WTC11 (cell line): ENCODE results near the gene MESP2. TPM values are rescaled to one million over a fixed set of nuclear protein-coding genes. Genes with fewer than 3 reads are reported as not detected.

Experiments
- ATAC-seq: fragments of 200-7000 bp; cut with Tn5 transposase; 2 replicates; pipeline ENCODE4 v1.10.0; 2021; ENCODE audit warnings: mild to moderate bottlenecking, moderate library complexity
- CTCF ChIA-PET: fragments of 300-600 bp; sonication (Branson Sonifier 250); formaldehyde crosslinking; loops from one replicate; lab custom pipeline; 2021; ENCODE audit warnings: antibody characterized with exemption; lab: Charles Lee
- POLR2A ChIA-PET: fragments of 350-600 bp; sonication (Branson Sonifier 250); formaldehyde crosslinking; loops from one replicate; lab custom pipeline; 2021; ENCODE audit warnings: antibody characterized with exemption; lab: Charles Lee
- DNase-seq: peaks from one replicate; pipeline ENCODE4 v3.0.0; 2021; ENCODE audit warnings: low spot score
- H3K27ac Mint-ChIP-seq: 2 replicates; pipeline ENCODE4 v1.8.0; 2021; ENCODE audit warnings: mixed read lengths
- H3K27me3 Mint-ChIP-seq: 2 replicates; pipeline ENCODE4 v1.8.0; 2021; ENCODE audit warnings: low read depth, mild to moderate bottlenecking, moderate library complexity, mixed read lengths
- H3K36me3 Mint-ChIP-seq: 2 replicates; pipeline ENCODE4 v1.8.0; 2021; ENCODE audit warnings: mixed read lengths
- H3K4me1 Mint-ChIP-seq: 2 replicates; pipeline ENCODE4 v1.8.0; 2022; ENCODE audit warnings: mixed read lengths
- H3K4me3 Mint-ChIP-seq: 2 replicates; pipeline ENCODE4 v1.8.0; 2021; ENCODE audit warnings: mild to moderate bottlenecking, moderate library complexity, mixed read lengths
- H3K9me3 Mint-ChIP-seq: 2 replicates; pipeline ENCODE4 v1.8.0; 2021; ENCODE audit warnings: mixed read lengths
- AR ChIP-seq: fragments of 250-450 bp; sonication (Bioruptor Pico); IDR thresholded peaks from 2 replicates; pipeline ENCODE4 v1.9.0; 2021; ENCODE audit warnings: mild to moderate bottlenecking
- ELF4 ChIP-seq: sonication (generic); formaldehyde crosslinking; IDR thresholded peaks from 2 replicates; pipeline ENCODE4 v1.8.1; 2022; ENCODE audit warnings: low read depth, mild to moderate bottlenecking, moderate library complexity, missing genetic modification reagents
- ERG ChIP-seq: fragments of 250-450 bp; sonication (Bioruptor Pico); IDR thresholded peaks from 2 replicates; pipeline ENCODE4 v1.8.0; 2021; ENCODE audit warnings: mild to moderate bottlenecking
- GTF2I ChIP-seq: fragments of 250-450 bp; sonication (Bioruptor Pico); conservative IDR thresholded peaks from 2 replicates; pipeline ENCODE4 v1.4.0; 2021; ENCODE audit warnings: mild to moderate bottlenecking
- KAT7 ChIP-seq: sonication (generic); formaldehyde crosslinking; IDR thresholded peaks from 2 replicates; pipeline ENCODE4 v1.8.1; 2023; ENCODE audit warnings: missing genetic modification reagents, mild to moderate bottlenecking, borderline replicate concordance
- MAX ChIP-seq: sonication (generic); formaldehyde crosslinking; IDR thresholded peaks from 2 replicates; pipeline ENCODE4 v1.8.0; 2022; ENCODE audit warnings: mild to moderate bottlenecking, missing genetic modification reagents
- NFE2L1 ChIP-seq: sonication (generic); formaldehyde crosslinking; IDR thresholded peaks from 2 replicates; pipeline ENCODE4 v1.8.1; 2023; ENCODE audit warnings: missing genetic modification reagents
- NR2C2 ChIP-seq: sonication (generic); formaldehyde crosslinking; IDR thresholded peaks from 2 replicates; pipeline ENCODE4 v1.8.0; 2022; ENCODE audit warnings: mild to moderate bottlenecking, missing genetic modification reagents
- NR3C1 ChIP-seq: sonication (generic); formaldehyde crosslinking; conservative IDR thresholded peaks from 2 replicates; pipeline ENCODE4 v1.8.1; 2023; ENCODE audit warnings: low read depth, mild to moderate bottlenecking, missing genetic modification reagents
- OVOL2 ChIP-seq: fragments of 250-450 bp; sonication (Bioruptor Pico); IDR thresholded peaks from 2 replicates; pipeline ENCODE4 v1.9.0; 2021; ENCODE audit warnings: mild to moderate bottlenecking, borderline replicate concordance
- SMAD4 ChIP-seq: sonication (generic); formaldehyde crosslinking; IDR thresholded peaks from 2 replicates; pipeline ENCODE4 v1.8.0; 2022; ENCODE audit warnings: mild to moderate bottlenecking, missing genetic modification reagents
- SP1 ChIP-seq: sonication (generic); formaldehyde crosslinking; conservative IDR thresholded peaks from 2 replicates; pipeline ENCODE4 v1.8.1; 2022; ENCODE audit warnings: missing genetic modification reagents
- ZBTB21 ChIP-seq: sonication (generic); formaldehyde crosslinking; IDR thresholded peaks from 2 replicates; pipeline ENCODE4 v1.8.1; 2023; ENCODE audit warnings: mild to moderate bottlenecking, missing genetic modification reagents, borderline replicate concordance
- ZNF138 ChIP-seq: sonication (generic); formaldehyde crosslinking; conservative IDR thresholded peaks from 2 replicates; pipeline ENCODE4 v1.8.1; 2022; ENCODE audit warnings: mild to moderate bottlenecking, moderate library complexity, missing genetic modification reagents
- ZNF219 ChIP-seq: sonication (generic); formaldehyde crosslinking; IDR thresholded peaks from 2 replicates; pipeline ENCODE4 v1.8.0; 2023; ENCODE audit warnings: missing genetic modification reagents, mild to moderate bottlenecking, borderline replicate concordance
- ZNF425 ChIP-seq: fragments of 250-450 bp; sonication (Bioruptor Pico); conservative IDR thresholded peaks from 2 replicates; pipeline ENCODE4 v1.9.0; 2021; ENCODE audit warnings: mild to moderate bottlenecking
- total RNA-seq: library from RNA; stranded (reverse); gene quantifications from 3 replicates; pipeline ENCODE4 v1.2.3, GENCODE V29; 2021
- TF ChIP-seq, protein P1 (sequence below): sonication (generic); formaldehyde crosslinking; IDR thresholded peaks from 2 replicates; pipeline ENCODE4 v1.8.0; 2022; ENCODE audit warnings: missing genetic modification reagents
- TF ChIP-seq, protein P2 (sequence below): sonication (generic); formaldehyde crosslinking; IDR thresholded peaks from 2 replicates; pipeline ENCODE4 v1.8.0; 2023; ENCODE audit warnings: missing genetic modification reagents, mild to moderate bottlenecking, borderline replicate concordance
- TF ChIP-seq, protein P3 (sequence below): fragments of 250-450 bp; sonication (Bioruptor Pico); IDR thresholded peaks from 2 replicates; pipeline ENCODE4 v1.9.0; 2021; ENCODE audit warnings: mild to moderate bottlenecking
- TF ChIP-seq, protein P4 (sequence below): sonication (generic); formaldehyde crosslinking; IDR thresholded peaks from 2 replicates; pipeline ENCODE4 v1.8.1; 2023; ENCODE audit warnings: mild to moderate bottlenecking, missing genetic modification reagents, moderate library complexity
- TF ChIP-seq, protein P5 (sequence below): sonication (generic); formaldehyde crosslinking; conservative IDR thresholded peaks from 2 replicates; pipeline ENCODE4 v1.8.1; 2022; ENCODE audit warnings: mild to moderate bottlenecking, missing genetic modification reagents

MESP2 gene
- total RNA-seq, 1 experiment from 2014 or later: 0.68 TPM

GRCh38 chr15:89809787-89810148 lies 33.6 kb downstream of the MESP2 start (continued):
- TF ChIP-seq KAT7 (CRISPR knock-in tag): no peak
- TF ChIP-seq ZNF138 (CRISPR knock-in tag): no peak

DNA sequence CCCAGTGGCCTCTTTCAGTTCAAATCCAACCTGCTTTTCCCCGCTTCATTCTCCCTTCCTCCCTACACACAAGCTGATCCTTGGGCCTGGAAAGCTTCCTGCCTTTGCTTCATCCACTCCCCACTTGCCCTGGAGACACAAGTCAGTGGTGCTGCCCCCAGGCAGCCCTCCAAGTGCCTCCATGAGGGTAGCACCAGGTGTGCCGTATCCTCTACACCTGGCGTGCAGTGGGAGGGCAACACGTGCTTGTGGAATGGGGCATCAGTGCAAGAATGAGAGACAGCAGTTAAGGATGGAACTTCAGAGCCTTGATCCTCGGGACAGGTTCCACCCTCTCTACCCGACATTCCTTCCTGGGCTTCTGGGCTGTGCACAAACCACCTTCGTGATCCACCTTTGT lies 34.7 kb downstream of the MESP2 start:
- POLR2A ChIA-PET: no interaction called here
- H3K36me3 Mint-ChIP-seq: peaks cover 4% of the 10 kb centered on the region; the same call in 1 of the 2 replicates
- peaks cover 22% of the 10 kb centered on the region for H3K27me3 Mint-ChIP-seq
- no peak for ATAC-seq
- peaks cover 20% of the 10 kb centered on the region for H3K4me1 Mint-ChIP-seq
- H3K27ac Mint-ChIP-seq: no peak overlapping the region
- peaks cover 3% of the 10 kb centered on the region for H3K9me3 Mint-ChIP-seq
- H3K4me3 Mint-ChIP-seq: no peak overlapping the region
- DNase-seq: no peak
- TF ChIP-seq SMAD4 (CRISPR knock-in tag) (no peak), ZNF219 (CRISPR knock-in tag) (no peak), GTF2I (no peak), ELF4 (no peak), ZNF425 (CRISPR knock-in tag) (no peak), SP1 (no peak), NFE2L1 (no peak), AR (CRISPR knock-in tag) (no peak), NR3C1 (CRISPR knock-in tag) (no peak), NR2C2 (CRISPR knock-in tag) (no peak), MAX (no peak), OVOL2 (CRISPR knock-in tag) (no peak), ZBTB21 (CRISPR knock-in tag) (no peak), ERG (CRISPR knock-in tag) (no peak)
- TF ChIP-seq, protein P1, sequence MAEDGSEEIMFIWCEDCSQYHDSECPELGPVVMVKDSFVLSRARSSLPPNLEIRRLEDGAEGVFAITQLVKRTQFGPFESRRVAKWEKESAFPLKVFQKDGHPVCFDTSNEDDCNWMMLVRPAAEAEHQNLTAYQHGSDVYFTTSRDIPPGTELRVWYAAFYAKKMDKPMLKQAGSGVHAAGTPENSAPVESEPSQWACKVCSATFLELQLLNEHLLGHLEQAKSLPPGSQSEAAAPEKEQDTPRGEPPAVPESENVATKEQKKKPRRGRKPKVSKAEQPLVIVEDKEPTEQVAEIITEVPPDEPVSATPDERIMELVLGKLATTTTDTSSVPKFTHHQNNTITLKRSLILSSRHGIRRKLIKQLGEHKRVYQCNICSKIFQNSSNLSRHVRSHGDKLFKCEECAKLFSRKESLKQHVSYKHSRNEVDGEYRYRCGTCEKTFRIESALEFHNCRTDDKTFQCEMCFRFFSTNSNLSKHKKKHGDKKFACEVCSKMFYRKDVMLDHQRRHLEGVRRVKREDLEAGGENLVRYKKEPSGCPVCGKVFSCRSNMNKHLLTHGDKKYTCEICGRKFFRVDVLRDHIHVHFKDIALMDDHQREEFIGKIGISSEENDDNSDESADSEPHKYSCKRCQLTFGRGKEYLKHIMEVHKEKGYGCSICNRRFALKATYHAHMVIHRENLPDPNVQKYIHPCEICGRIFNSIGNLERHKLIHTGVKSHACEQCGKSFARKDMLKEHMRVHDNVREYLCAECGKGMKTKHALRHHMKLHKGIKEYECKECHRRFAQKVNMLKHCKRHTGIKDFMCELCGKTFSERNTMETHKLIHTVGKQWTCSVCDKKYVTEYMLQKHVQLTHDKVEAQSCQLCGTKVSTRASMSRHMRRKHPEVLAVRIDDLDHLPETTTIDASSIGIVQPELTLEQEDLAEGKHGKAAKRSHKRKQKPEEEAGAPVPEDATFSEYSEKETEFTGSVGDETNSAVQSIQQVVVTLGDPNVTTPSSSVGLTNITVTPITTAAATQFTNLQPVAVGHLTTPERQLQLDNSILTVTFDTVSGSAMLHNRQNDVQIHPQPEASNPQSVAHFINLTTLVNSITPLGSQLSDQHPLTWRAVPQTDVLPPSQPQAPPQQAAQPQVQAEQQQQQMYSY (CRISPR knock-in tag): no peak
- TF ChIP-seq, protein P2, sequence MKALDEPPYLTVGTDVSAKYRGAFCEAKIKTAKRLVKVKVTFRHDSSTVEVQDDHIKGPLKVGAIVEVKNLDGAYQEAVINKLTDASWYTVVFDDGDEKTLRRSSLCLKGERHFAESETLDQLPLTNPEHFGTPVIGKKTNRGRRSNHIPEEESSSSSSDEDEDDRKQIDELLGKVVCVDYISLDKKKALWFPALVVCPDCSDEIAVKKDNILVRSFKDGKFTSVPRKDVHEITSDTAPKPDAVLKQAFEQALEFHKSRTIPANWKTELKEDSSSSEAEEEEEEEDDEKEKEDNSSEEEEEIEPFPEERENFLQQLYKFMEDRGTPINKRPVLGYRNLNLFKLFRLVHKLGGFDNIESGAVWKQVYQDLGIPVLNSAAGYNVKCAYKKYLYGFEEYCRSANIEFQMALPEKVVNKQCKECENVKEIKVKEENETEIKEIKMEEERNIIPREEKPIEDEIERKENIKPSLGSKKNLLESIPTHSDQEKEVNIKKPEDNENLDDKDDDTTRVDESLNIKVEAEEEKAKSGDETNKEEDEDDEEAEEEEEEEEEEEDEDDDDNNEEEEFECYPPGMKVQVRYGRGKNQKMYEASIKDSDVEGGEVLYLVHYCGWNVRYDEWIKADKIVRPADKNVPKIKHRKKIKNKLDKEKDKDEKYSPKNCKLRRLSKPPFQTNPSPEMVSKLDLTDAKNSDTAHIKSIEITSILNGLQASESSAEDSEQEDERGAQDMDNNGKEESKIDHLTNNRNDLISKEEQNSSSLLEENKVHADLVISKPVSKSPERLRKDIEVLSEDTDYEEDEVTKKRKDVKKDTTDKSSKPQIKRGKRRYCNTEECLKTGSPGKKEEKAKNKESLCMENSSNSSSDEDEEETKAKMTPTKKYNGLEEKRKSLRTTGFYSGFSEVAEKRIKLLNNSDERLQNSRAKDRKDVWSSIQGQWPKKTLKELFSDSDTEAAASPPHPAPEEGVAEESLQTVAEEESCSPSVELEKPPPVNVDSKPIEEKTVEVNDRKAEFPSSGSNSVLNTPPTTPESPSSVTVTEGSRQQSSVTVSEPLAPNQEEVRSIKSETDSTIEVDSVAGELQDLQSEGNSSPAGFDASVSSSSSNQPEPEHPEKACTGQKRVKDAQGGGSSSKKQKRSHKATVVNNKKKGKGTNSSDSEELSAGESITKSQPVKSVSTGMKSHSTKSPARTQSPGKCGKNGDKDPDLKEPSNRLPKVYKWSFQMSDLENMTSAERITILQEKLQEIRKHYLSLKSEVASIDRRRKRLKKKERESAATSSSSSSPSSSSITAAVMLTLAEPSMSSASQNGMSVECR (CRISPR knock-in tag): no peak
- TF ChIP-seq, protein P3, sequence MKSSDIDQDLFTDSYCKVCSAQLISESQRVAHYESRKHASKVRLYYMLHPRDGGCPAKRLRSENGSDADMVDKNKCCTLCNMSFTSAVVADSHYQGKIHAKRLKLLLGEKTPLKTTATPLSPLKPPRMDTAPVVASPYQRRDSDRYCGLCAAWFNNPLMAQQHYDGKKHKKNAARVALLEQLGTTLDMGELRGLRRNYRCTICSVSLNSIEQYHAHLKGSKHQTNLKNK: no peak
- TF ChIP-seq, protein P4, sequence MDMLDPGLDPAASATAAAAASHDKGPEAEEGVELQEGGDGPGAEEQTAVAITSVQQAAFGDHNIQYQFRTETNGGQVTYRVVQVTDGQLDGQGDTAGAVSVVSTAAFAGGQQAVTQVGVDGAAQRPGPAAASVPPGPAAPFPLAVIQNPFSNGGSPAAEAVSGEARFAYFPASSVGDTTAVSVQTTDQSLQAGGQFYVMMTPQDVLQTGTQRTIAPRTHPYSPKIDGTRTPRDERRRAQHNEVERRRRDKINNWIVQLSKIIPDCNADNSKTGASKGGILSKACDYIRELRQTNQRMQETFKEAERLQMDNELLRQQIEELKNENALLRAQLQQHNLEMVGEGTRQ (CRISPR knock-in tag): no peak
- TF ChIP-seq, protein P5, sequence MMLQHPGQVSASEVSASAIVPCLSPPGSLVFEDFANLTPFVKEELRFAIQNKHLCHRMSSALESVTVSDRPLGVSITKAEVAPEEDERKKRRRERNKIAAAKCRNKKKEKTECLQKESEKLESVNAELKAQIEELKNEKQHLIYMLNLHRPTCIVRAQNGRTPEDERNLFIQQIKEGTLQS: no peak
- TF ChIP-seq, all 79 proteins: peak for 0
- CTCF ChIA-PET: no interaction called here
